ENCODE data around the gene TPMT. TPM values are rescaled to one million over a fixed set of nuclear protein-coding genes. Genes with fewer than 3 reads are reported as not detected.

The TPMT gene
- polyA plus RNA-seq, 3 donors from 2014 or later = 20.6 to 24.8 (median 24.0) TPM

- Mint-ChIP-seq H3K4me3 (no peak overlapping the region), H3K9me3 (peaks cover 0 to 10% (median 0%) of the 10 kb centered on the region in 6 donors), H3K4me1 (no peaks in the 10 kb centered on the region), H3K27ac (no peak overlapping the region), H3K27me3 (ENCODE audit: low read depth in 3 of 3) (peaks cover 3 to 4% (median 4%) of the 10 kb centered on the region in 3 donors), H3K36me3 (peaks cover 0 to 7% (median 4%) of the 10 kb centered on the region in 3 donors)
- no peak for DNase-seq
These were observed 66.2 kb downstream of the TPMT start for GRCh38 chr6:18088419-18089296.

GRCh38 chr6:18087396-18088165, 67.3 kb downstream of the TPMT start:
- peaks cover 0 to 10% (median 0%) of the 10 kb centered on the region in 6 donors for H3K9me3 Mint-ChIP-seq
- no peak overlapping the region for H3K27ac Mint-ChIP-seq
- DNase-seq = no peak
- peaks cover 0 to 7% (median 4%) of the 10 kb centered on the region in 3 donors for H3K36me3 Mint-ChIP-seq
- peaks cover 3 to 4% (median 4%) of the 10 kb centered on the region in 3 donors for H3K27me3 Mint-ChIP-seq (ENCODE audit: low read depth in 3 of 3)
- H3K4me1 Mint-ChIP-seq = no peaks in the 10 kb centered on the region
- no peak overlapping the region for H3K4me3 Mint-ChIP-seq

GRCh38 chr6:18081025-18081668, 73.7 kb downstream of the TPMT start:
- peaks cover 1 to 5% (median 3%) of the 10 kb centered on the region in 3 donors for H3K27me3 Mint-ChIP-seq (ENCODE audit: low read depth in 3 of 3)
- H3K36me3 Mint-ChIP-seq = peaks cover 0 to 4% (median 0%) of the 10 kb centered on the region in 3 donors
- DNase-seq = no peak
- H3K4me3 Mint-ChIP-seq = no peak overlapping the region
- no peak overlapping the region for H3K27ac Mint-ChIP-seq
- H3K9me3 Mint-ChIP-seq = no peaks in the 10 kb centered on the region
- no peaks in the 10 kb centered on the region for H3K4me1 Mint-ChIP-seq

- Mint-ChIP-seq H3K27ac (no peak overlapping the region), H3K27me3 (ENCODE audit: low read depth in 3 of 3) (peaks cover 1 to 3% (median 3%) of the 10 kb centered on the region in 3 donors), H3K36me3 (peaks cover 0 to 7% (median 0%) of the 10 kb centered on the region in 3 donors), H3K4me1 (no peaks in the 10 kb centered on the region), H3K4me3 (no peak overlapping the region), H3K9me3 (peaks cover 0 to 4% (median 0%) of the 10 kb centered on the region in 6 donors)
- no peak for DNase-seq
These were observed 74.3 kb downstream of the TPMT start for GRCh38 chr6:18080544-18080943.

DNA sequence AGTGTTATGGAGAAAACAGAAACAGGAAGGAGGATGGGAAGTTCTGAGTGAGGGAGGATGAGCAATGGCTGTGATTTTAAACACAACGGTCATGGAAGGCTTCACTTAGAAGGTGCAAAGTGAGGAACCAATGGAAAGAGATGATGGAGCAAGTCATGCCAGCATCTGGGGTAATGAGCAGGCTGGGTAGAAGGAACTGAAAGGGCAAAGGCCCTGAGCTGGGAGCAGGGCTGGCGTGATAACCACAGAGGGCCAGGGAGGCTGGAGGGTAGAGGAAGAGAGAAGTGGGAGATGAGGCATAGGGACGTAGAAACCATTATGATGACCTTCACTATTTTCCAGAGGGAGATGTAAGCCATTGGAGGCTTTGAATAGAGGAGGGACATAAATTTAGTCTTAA, 76.0 kb downstream of the TPMT start:
- Mint-ChIP-seq H3K36me3 (peaks cover 0 to 7% (median 0%) of the 10 kb centered on the region in 3 donors), H3K9me3 (peaks cover 0 to 8% (median 1%) of the 10 kb centered on the region in 6 donors), H3K4me1 (no peaks in the 10 kb centered on the region), H3K4me3 (no peak overlapping the region), H3K27ac (no peak overlapping the region), H3K27me3 (ENCODE audit: low read depth in 3 of 3) (peaks cover 0 to 6% (median 1%) of the 10 kb centered on the region in 3 donors)
- DNase-seq = no peak

Other genes with a start within 250 kb of the TPMT start
- 1 to 10 TPM in 1 of 3 donors, under 1 TPM in 2; 0.50 to 1.1 (median 0.92) TPM for gene KIF13A, start 167.4 kb downstream of the TPMT start, polyA plus RNA-seq
- 1 to 10 TPM; 1.1 to 4.4 (median 1.6) TPM for gene NHLRC1, start 32.4 kb downstream of the TPMT start, polyA plus RNA-seq
- 1 to 10 TPM in 1 of 3 donors, under 1 TPM in 2; 0.05 to 1.3 (median 0.83) TPM for gene KDM1B, start 345 bp upstream of the TPMT start, polyA plus RNA-seq
- gene DEK, start 109.5 kb upstream of the TPMT start, polyA plus RNA-seq = 10 to 100 TPM; 44.0 to 98.5 (median 87.7) TPM
- 1 to 10 TPM in 2 of 3 donors, under 1 TPM in 1; 0.35 to 2.4 (median 1.1) TPM for gene RNF144B, start 232.3 kb upstream of the TPMT start, polyA plus RNA-seq

Data from immature natural killer cell (primary cell).